ENCODE measurements around the gene RGS3.
"Not testable (repeated sequence)": the region's sequence is repeated elsewhere in the genome, so short reads cannot be mapped to it uniquely, and the experiment has no call there.

Gene RGS3

GRCh38 chr9:113624721-113625120 is 161.2 kb downstream of the RGS3 start:
- DNase-seq: no peak

- no peak for DNase-seq
Measured at GRCh38 chr9:113625486-113625885, 162.0 kb downstream of the RGS3 start.

- DNase-seq: no peak
Measured at GRCh38 chr9:113626735-113627495, 163.4 kb downstream of the RGS3 start.

- no peak for DNase-seq
Measured at GRCh38 chr9:113628621-113629020, 165.1 kb downstream of the RGS3 start.

DNA sequence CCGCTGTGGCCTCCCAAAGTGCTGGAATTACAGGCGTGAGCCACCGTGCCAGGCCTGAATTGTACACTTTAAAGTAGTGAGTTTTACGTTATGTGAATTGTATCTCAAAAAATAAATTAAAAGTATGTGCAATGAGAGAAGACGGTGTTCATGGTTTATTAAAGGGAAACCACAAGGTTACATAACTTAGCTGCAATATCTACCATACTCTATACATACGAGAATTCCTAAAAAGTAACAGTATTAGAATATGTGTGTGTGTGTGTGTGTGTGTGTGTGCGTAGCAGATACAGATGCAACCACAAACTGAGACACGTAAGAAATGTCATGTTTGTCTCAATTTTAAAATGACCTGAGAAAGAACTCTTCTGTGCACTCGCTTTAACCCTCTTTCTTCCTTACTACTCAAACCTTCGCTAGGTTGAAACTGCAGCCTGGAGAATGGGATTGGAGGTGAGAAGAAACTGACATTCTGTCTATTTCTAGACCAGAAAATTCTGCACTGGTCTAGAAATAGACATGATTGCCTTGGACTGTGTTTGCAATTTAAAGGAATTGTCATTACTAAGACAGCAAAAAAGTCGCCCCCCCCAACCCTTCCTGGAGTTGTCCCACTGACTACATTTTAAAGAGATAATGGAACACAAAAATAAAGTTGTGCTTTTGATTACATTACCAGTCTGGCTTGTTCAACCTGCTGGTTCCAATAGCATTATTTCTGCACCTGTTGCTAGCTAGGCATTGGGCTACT is 167.0 kb downstream of the RGS3 start:
- DNase-seq: no peak

DNA sequence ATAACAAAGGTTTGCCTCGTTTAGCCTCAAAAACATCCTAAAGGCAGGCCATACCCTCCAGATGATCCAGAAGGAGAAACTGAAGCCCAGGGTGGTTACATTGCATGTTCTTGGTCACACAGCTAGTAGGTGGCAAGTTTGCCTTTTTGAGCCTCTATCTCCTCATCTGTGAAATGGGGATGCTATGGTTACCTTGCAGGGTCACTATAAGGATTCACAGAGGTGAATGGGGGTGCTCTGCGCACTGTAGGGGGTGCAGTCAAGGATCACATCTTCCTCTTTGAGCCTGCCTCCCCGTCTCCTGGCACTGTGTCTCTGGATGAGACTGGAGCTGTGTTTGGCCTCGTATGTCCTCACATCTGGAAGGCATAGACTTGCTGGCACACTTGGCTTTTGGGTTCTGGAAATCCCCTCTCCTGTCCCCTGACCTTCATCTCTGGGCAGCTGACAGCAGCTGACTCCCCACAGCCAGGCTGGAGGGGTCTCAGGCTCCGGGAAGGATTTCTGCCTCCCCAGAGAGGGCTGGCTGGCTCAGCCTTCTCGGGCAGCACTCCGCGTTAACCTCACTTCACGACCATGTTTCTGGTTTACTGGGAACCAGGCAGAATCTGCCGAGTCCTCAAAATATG is 167.7 kb downstream of the RGS3 start:
- no peak for DNase-seq

DNA sequence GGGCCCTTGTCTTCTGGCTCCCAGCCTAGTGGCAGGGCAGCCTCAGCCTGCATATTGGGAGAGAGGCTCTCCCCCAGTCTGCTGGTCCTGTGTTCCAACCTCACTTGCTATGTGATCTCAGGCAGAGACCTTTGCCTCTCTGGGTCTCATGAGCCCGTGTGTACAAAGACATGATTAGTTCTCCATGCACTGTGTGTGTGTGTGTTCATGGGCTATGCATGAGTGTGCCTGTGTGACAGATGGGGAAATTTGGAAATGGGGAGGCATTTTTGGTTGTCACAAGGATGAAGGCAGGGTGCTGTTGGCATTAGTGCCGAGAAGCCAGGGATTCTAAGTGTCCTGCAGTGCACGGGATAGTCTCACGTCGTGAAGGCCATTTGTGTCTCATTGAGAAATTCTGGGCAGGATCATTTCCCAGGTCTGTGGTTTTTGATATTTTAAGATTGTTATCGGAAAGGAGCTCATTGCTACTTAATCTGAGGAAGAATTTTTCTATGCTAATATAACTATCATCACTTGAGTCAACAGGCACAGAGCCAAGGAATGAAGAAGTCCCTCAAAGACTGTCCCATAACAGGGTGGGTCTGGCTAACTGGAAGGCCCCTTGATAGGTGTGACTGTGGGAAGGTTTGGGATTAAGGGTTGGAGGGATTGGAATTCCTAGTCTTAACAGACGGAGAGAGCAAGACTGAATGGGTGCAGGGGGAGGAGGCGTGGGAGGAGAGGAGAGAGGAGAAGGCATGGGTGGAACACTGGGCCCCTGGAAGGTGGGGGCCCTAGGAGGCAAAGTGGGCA is 168.5 kb downstream of the RGS3 start:
- DNase-seq: no peak

DNA sequence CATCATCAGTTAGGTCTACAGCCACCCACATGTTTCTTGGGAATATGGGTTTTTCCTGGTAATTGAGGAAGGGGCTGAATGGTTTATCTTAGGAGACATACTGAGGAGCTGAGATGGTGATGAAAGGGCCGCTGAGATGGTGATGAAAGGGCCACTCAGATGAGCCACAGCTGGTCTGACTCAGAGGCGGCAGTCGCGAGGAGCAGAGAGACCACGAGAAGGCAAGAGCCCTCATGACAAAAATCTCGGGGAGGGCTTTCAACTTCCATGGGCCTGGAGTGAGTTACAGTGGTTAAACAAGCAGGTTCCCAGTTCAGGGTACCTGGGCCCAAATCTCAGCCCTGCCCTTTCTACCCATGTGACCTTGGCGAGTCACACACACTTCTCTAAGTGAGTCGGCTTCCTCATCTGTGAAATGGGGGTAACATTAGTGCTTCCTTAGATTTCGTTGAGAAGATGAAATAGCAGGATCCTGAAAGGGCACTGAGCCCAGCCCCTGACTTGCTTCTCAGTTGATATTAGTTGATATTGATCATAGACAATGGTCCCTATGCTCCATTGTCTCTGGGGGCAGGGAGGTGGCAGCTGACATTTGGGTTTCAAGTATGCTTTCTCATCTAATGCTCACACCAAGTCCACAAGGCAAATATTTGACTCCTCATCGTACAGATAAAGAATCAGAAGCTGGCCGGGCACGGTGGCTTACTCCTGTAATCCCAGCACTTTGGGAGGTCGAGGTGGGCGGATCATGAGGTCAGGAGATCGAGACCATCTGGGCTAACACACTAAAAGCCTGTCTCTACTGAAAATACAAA is 169.5 kb downstream of the RGS3 start:
- no peak for DNase-seq

DNA sequence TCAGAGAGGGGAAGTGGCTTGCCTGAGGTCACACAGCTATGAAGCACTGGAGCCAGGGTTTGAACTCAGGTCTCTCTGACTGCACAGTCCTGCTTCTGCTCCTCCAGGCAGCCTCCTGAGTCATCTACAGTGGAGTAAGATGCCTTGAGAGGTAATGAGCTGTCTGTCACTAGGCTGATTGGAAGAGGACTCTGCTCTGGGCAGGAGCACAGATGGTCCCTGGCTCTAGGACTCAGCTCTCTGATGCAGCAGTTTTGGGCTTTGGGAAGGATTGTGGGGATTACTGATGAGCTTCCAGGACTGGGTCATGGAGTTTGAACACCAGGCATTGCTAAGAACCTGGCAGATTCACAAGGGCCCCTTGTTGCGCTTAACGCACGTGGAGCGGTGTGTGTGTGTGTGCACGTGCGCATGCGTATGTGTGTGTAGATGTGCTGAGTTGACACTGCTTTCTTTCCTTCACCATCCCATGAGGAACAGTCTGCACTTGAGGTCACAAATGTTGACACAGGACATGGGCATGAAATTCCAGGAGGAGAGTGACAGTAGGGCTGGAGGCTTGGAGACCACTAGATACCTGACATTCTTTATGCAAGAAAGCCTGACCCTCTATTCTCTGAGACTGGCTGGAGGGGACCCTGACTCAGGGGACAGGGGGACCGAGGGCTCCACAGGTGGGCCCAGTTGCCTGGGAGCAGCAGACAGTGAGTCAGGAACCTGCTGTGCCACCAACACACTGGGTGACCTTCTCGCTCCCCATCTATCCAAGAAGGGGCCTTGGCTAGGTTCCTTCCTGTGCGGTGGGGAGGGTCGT is 170.5 kb downstream of the RGS3 start:
- DNase-seq: no peak

GRCh38 chr9:113634596-113635515 is 171.3 kb downstream of the RGS3 start:
- no peak for DNase-seq

DNA sequence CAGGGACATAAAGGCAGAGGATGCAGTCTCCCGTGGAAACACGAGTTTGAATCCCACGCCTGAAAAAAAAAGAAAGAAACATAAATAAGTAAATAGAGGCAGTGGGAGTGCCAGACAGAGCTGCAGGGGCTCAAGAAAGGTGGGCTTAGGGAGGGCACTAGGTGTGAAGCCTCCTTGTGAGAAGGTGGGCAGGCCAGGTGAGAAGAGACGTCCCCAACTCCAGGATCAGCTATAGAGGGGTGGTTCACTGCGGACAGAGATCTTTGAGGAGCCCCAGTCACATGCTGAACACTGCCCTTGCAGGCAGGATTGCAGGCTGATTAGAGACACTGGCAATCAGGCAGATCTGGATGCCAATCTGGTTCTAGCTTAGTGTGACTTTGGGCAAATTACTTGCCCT is 172.1 kb downstream of the RGS3 start:
- no peak for DNase-seq

- no peak for DNase-seq
Measured at GRCh38 chr9:113636165-113636564, 172.6 kb downstream of the RGS3 start.

DNA sequence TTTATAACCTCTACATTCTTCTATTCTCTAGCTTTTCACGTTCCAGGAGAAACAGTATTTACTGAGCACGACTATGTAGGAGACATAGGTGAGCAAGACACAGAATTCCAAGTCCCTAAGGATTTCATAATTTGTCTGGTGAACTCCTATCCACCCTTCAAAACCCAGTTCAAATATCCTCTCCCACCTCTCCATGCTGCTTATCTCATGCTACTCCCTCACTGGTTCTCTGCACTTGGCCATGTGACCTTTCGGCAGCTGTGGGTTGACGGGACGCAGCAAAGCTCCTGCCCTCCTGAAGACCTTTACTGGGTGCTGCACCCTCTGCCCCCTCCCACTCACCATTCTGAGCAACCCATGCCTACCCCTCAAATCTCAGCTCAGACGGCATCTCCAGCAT is 173.2 kb downstream of the RGS3 start:
- no peak for DNase-seq

GRCh38 chr9:113638490-113638889 is 175.0 kb downstream of the RGS3 start:
- DNase-seq: no peak

- DNase-seq: no peak
Measured at GRCh38 chr9:113638897-113639296, 175.4 kb downstream of the RGS3 start.

DNA sequence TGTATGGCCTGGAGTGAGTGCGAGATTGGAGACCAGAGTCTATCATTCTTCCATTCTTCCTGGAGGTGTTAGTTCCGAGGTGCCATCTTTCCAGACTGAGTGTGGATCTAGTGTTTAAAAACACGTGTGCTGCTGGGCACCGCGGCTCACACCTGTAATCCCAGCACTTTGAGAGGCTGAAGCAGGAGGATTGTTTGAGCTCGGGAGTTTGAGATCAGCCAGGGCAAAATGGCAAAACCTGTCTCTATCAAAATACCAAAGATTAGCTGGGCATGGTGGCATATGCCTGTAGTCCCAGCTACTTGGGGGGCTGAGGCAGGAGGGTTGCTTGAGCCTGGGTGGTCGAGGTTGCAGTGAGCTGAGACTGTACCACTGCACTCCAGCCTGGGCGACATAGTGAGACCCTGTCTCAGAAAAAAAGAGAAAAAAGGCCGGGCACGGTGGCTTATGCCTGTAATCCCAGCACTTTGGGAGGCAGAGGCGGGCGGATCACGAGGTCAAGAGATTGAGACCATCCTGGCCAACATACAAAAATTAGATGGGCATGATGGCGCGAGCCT is 176.0 kb downstream of the RGS3 start:
- DNase-seq: not testable (repeated sequence)

DNA sequence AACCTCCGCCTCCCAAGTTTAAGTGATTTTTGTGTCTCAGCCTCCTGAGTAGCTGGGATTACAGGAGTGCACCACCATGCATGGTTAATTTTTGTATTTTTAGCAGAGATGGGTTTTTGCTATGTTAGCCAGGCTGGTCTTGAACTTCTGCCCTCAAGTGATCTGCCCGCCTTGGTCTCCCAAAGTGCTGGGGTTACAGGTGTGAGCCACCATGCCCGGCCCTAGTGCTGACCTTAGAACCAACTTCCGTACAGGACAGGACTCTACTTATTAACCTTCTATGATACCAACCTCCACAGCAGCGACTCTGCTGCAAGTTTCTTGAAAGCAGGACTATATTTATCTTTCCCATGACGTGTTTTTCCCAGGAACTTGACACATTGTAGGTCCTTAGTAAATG is 176.9 kb downstream of the RGS3 start:
- DNase-seq: no peak

- no peak for DNase-seq
Measured at GRCh38 chr9:113641100-113641885, 177.8 kb downstream of the RGS3 start.

- no peak for DNase-seq
Measured at GRCh38 chr9:113644321-113644720, 180.8 kb downstream of the RGS3 start.

All from DMS79 treated with DMSO at 0.1 percent for 48 hours (cell line).